GM12878 (cell line): ENCODE data around the gene FFAR2. TPM values are rescaled to one million over a fixed set of nuclear protein-coding genes. Genes with fewer than 3 reads are reported as not detected.
A peak's percentile ranks its signal among the peaks of the same experiment; 100 is the strongest.

ENCODE experiments used
- ATAC-seq: fragments of 200-7000 bp; cut with Tn5 transposase; 3 replicates; pipeline ENCODE4 v1.9.1; 2020; ENCODE audit warnings: mild to moderate bottlenecking, moderate library complexity
- BruUV-seq: library from RNA; stranded (reverse); fragments of 400-500 nt; replicated peaks from 2 replicates; lab custom pipeline; 2021; lab: Mats Ljungman, UMichigan
- CTCF ChIA-PET: fragments of 300-600 bp; sonication (Branson Sonifier 250); formaldehyde crosslinking; extraction: SDS; loops from one replicate; lab custom pipeline; 2021; ENCODE audit warnings: inconsistent platforms; lab: Yijun Ruan, JAX
- POLR2A ChIA-PET: fragments of 350-600 bp; formaldehyde crosslinking; extraction: SDS; loops from one replicate; lab custom pipeline; 2021; ENCODE audit warnings: inconsistent platforms; lab: Charles Lee
- RAD21 ChIA-PET: fragments of 300-600 bp; sonication (Branson Sonifier 250); formaldehyde crosslinking; loops from one replicate; lab custom pipeline; 2023; ENCODE audit warnings: antibody characterized with exemption; ENCODE audit not compliant: unreplicated experiment; lab: Charles Lee
- SMC1A ChIA-PET: fragments of 300-600 bp; sonication (Branson Sonifier 250); formaldehyde crosslinking; loops from one replicate; lab custom pipeline; 2023; ENCODE audit not compliant: unreplicated experiment, uncharacterized antibody; lab: Charles Lee
- DNase-seq: peaks from one replicate; pipeline ENCODE4 v3.0.0-alpha.2; 2011; ENCODE audit warnings: low read depth, low spot score
- FAIRE-seq: peaks from 3 replicates; lab custom pipeline; 2011; peaks lifted over from hg19 to GRCh38; lab: Jason Lieb, UNC
- H2AFZ ChIP-seq: 2 replicates; pipeline ENCODE4 v1.6.0; 2011; ENCODE audit warnings: low read depth, low read length, control low read depth; ENCODE audit not compliant: control insufficient read depth
- H3K27ac ChIP-seq: 2 replicates; pipeline ENCODE4 v1.5.1; 2011; ENCODE audit warnings: control low read depth; ENCODE audit not compliant: control insufficient read depth, insufficient read depth
- H3K27me3 ChIP-seq, 2 experiments: replicated peaks in 1 of 2; 2 replicates each; pipeline versions ENCODE4 v1.6.0 to v1.6.1; 2011; ENCODE audit warnings: low read length in 1 of 2; ENCODE audit not compliant: control insufficient read depth in 2 of 2, insufficient read depth in 2 of 2
- H3K36me3 ChIP-seq, 2 experiments: 2 replicates each; pipeline ENCODE4 v1.5.1; 2011; ENCODE audit warnings: low read length in 1 of 2; ENCODE audit not compliant: control insufficient read depth in 2 of 2, insufficient read depth in 2 of 2
- H3K4me1 ChIP-seq: 2 replicates; pipeline ENCODE4 v1.6.1; 2011; ENCODE audit warnings: mild to moderate bottlenecking, low read length, moderate library complexity, mixed read lengths; ENCODE audit not compliant: control insufficient read depth, insufficient read depth
- H3K4me2 ChIP-seq: 2 replicates; pipeline ENCODE4 v1.6.0; 2011; ENCODE audit warnings: control low read depth; ENCODE audit not compliant: control insufficient read depth, insufficient read depth
- H3K4me3 ChIP-seq: fragments of 200-600 bp; sonication (generic); 2 replicates; pipeline ENCODE4 v1.5.1; 2016
- H3K79me2 ChIP-seq: 2 replicates; pipeline ENCODE4 v1.6.0; 2011; ENCODE audit warnings: low read length; ENCODE audit not compliant: control insufficient read depth, insufficient read depth
- H3K9ac ChIP-seq: 2 replicates; pipeline ENCODE4 v1.8.0; 2011; ENCODE audit warnings: low read length, control low read depth, mixed read lengths; ENCODE audit not compliant: control insufficient read depth, insufficient read depth
- H3K9me3 ChIP-seq: replicated peaks from 3 replicates; pipeline ENCODE4 v1.5.1; 2011; ENCODE audit warnings: mild to moderate bottlenecking, low read length; ENCODE audit not compliant: control insufficient read depth, insufficient read depth
- H4K20me1 ChIP-seq: 2 replicates; pipeline ENCODE4 v1.6.0; 2011; ENCODE audit not compliant: control insufficient read depth, insufficient read depth
- BCL11A ChIP-seq: IDR thresholded peaks from 2 replicates; pipeline ENCODE4 v1.6.1; 2011; ENCODE audit warnings: low read depth, low read length
- BHLHE40 ChIP-seq, 2 experiments: fragments of 450-650 bp in 1 of 2; IDR thresholded peaks; 2 replicates each; pipeline ENCODE4 v1.6.1; 2011 to 2017; ENCODE audit warnings: low read depth in 2 of 2, borderline replicate concordance in 1 of 2, improper control_type of control experiment in 1 of 2, low read length in 1 of 2, mild to moderate bottlenecking in 1 of 2
- CBFB ChIP-seq: IDR thresholded peaks from 2 replicates; pipeline ENCODE4 v1.6.1; 2016; ENCODE audit warnings: antibody characterized with exemption, low read depth
- CHD4 ChIP-seq: fragments of 200-600 bp; sonication (generic); IDR thresholded peaks from 2 replicates; pipeline ENCODE4 v1.6.1; 2016; ENCODE audit warnings: mild to moderate bottlenecking
- GATAD2B ChIP-seq: fragments of 450-650 bp; conservative IDR thresholded peaks from 2 replicates; pipeline ENCODE4 v1.6.1; 2017; ENCODE audit warnings: low read depth, mild to moderate bottlenecking, moderate library complexity
- HDAC6 ChIP-seq: fragments of 200-600 bp; sonication (generic); IDR thresholded peaks from one replicate; pipeline ENCODE4 v1.8.0; 2017; ENCODE audit warnings: antibody characterized with exemption; ENCODE audit not compliant: unreplicated experiment
- KDM1A ChIP-seq: fragments of 200-600 bp; sonication (generic); IDR thresholded peaks from 2 replicates; pipeline ENCODE4 v1.6.1; 2016; ENCODE audit warnings: borderline replicate concordance
- NFYB ChIP-seq: IDR thresholded peaks from 2 replicates; pipeline ENCODE4 v1.6.1; 2011; ENCODE audit warnings: low read depth, mild to moderate bottlenecking, low read length, improper control_type of control experiment, moderate library complexity; ENCODE audit not compliant: insufficient read depth
- NR2C2 ChIP-seq: IDR thresholded peaks from 2 replicates; pipeline ENCODE4 v1.6.1; 2011; ENCODE audit warnings: borderline replicate concordance, low read depth; ENCODE audit not compliant: control insufficient read depth, insufficient read length
- POLR2AphosphoS2 ChIP-seq: IDR thresholded peaks from 2 replicates; pipeline ENCODE4 v1.6.1; 2011; ENCODE audit warnings: low read depth, mild to moderate bottlenecking, low read length, improper control_type of control experiment, moderate library complexity
- SIN3A ChIP-seq: IDR thresholded peaks from 2 replicates; pipeline ENCODE4 v1.6.1; 2012; ENCODE audit warnings: low read depth, low read length, improper control_type of control experiment
- SREBF2 ChIP-seq: IDR thresholded peaks from 2 replicates; pipeline ENCODE4 v1.6.1; 2012; ENCODE audit warnings: mild to moderate bottlenecking, low read length
- TCF12 ChIP-seq: IDR thresholded peaks from 2 replicates; pipeline ENCODE4 v1.6.1; 2011; ENCODE audit warnings: low read depth, mild to moderate bottlenecking, low read length
- ZSCAN29 ChIP-seq: fragments of 450-650 bp; IDR thresholded peaks from 2 replicates; pipeline ENCODE4 v1.6.1; 2017; ENCODE audit warnings: mild to moderate bottlenecking, moderate library complexity
- WGBS: methylation state at CpG from one replicate; pipeline ENCODE4 v1.1.6; 2016; ENCODE audit warnings: low lambda C conversion rate; ENCODE audit not compliant: insufficient replicate concordance, insufficient coverage; ENCODE audit errors: missing lambda C conversion rate; 5-methylcytosine and 5-hydroxymethylcytosine counted together
- in situ Hi-C: fragments of 300-500 bp; cut with MboI; formaldehyde crosslinking; loops from 9 replicates; pipeline ENCODE4 v1.14.3; 2018; ENCODE audit warnings: mixed read lengths
- intact Hi-C: fragments of 100-400 bp; cut with micrococcal nuclease; formaldehyde crosslinking; loops from one replicate; pipeline ENCODE4 v1.14.2; 2022; ENCODE audit not compliant: unreplicated experiment
- polyA plus RNA-seq, 11 experiments: library from polyadenylated mRNA; depleted of rRNA in 4 of 11; unstranded in 6 of 11; stranded (reverse) in 5 of 11; fragments of >200 nt; fragmentation: Nextera tagmentation in 4 of 11; fragmentation: Illumina TruSeq in 1 of 11; extraction: Ambion mirVana in 4 of 11; extraction: Trizol in 1 of 11; gene quantifications; 1 replicate in 1 of 11; 2 replicates in 10 of 11; pipeline versions ENCODE4 v1.2.1 to v1.2.3, GENCODE V29; 2011 to 2016; ENCODE audit warnings: inconsistent platforms in 2 of 11, missing spikeins in 2 of 11, low read depth in 1 of 11
- total RNA-seq, 4 experiments: library from RNA; depleted of rRNA in 3 of 4; stranded (reverse); fragments of >200 nt in 3 of 4; fragmentation: Illumina TruSeq in 1 of 4; extraction: Trizol in 1 of 4; gene quantifications; 2 replicates each; pipeline versions ENCODE4 v1.2.1 to v1.2.3, GENCODE V29; 2013 to 2021
- TF ChIP-seq, protein P1 (sequence below): fragments of 450-650 bp; IDR thresholded peaks from 2 replicates; pipeline ENCODE4 v1.6.1; 2017; ENCODE audit warnings: low read depth, mild to moderate bottlenecking, moderate library complexity
- TF ChIP-seq, protein P2 (sequence below): fragments of 450-650 bp; IDR thresholded peaks from 2 replicates; pipeline ENCODE4 v1.6.1; 2018; ENCODE audit warnings: borderline replicate concordance, mild to moderate bottlenecking; ENCODE audit not compliant: partially characterized antibody
- TF ChIP-seq, protein P3 (sequence below): IDR thresholded peaks from 2 replicates; pipeline ENCODE4 v1.6.1; 2011; ENCODE audit warnings: mild to moderate bottlenecking, low read depth, low read length, moderate library complexity; ENCODE audit not compliant: insufficient replicate concordance

FFAR2 gene
- total and polyA plus RNA-seq, 10 of the 15 experiments (the other 5 are each of a cell fraction or from before 2014, with no cell fraction given) = 0.05 to 4.0 (median 2.1) TPM

DNA sequence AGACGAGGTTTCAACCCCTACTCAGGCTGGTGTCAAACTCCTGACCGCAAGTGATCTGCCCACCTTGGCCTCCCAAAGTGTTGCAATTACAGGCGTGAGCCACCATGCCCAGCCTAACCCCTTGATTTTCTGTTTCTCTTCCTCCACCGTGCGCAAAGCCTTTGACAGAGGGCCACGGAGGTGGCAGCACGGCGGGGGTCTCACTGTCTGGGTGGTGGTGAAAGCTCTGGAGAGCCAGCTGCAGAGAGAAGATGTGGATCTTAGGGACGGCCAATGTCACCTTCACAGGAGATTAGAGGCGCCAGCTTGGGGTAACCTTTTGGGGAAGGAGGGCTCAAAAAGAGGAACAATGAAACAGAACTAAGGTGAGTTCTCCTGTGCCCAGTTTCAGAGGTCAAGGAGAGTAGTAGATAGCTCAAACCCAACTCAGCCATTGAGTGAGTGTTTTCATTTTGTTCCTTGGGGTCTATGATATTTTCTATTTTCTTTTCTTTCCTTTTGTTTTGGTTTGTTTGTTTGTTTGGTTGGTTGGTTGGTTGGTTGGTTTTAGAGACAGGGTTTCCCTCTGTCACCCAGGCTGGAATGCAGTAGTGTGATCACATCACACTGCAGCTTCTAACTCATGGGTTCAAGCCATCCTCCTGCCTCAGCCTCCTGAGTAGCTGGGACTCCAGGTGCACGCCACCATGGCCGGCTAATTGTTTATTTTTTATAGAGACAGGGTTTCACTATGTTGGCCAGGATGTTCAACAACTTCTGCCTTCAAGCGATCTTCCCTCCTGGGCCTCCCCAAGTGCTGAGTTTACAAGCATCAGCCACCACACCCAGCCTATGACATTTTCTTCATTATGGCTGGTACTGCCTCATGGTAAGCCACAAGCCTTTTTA is 39.5 kb upstream of the FFAR2 start:
- Histone ChIP-seq H3K27me3 (no peaks in the 10 kb centered on the region), H3K4me1 (peaks cover 38% of the 10 kb centered on the region), H3K4me3 (peak overlapping the region; percentile 59), H3K27ac (peak overlapping the region; percentile 71), H3K79me2 (peaks cover 2% of the 10 kb centered on the region), H3K4me2 (peak overlapping the region; percentile 78), H3K9ac (peak overlapping the region; percentile 30; the same call in 1 of the 2 replicates), H2AFZ (no peak overlapping the region), H3K9me3 (no peaks in the 10 kb centered on the region; the same call in 2 of the 3 replicates), H3K36me3 (no peaks in the 10 kb centered on the region; a peak in 1 of 4 replicates), H4K20me1 (no peaks in the 10 kb centered on the region)
- TSS peak; percentile 69 for BruUV-seq
- WGBS = 49% methylated on average over 13 of the region's 13 CpGs
- intact Hi-C loops = loop anchor here (2.0 kb wide), 2 partner anchors 50 to 56 kb away; no protein-coding TSS in a partner anchor
- CTCF ChIA-PET = interaction anchor here (0.7 to 2.1 kb wide), 5 partner anchors 51 to 100 kb away, joined by 3 to 8 read pairs (median 4); no protein-coding TSS in a partner anchor
- in situ Hi-C loops = no loop called here
- RAD21 ChIA-PET = interaction anchor here (1.0 to 5.8 kb wide), 12 partner anchors 9 to 85 kb away, joined by 3 to 56 read pairs (median 4); no protein-coding TSS in a partner anchor
- ATAC-seq (peak; percentile 86), FAIRE-seq (peak; percentile 85), DNase-seq (peak; percentile 76)
- SMC1A ChIA-PET = interaction anchor here (0.6 to 10.6 kb wide), 15 partner anchors 8 to 61 kb away, joined by 3 to 152 read pairs (median 4); partner anchors contain the start of gene FFAR1
- POLR2A ChIA-PET = interaction anchor here (0.7 to 1.7 kb wide), 10 partner anchors 8 to 76 kb away, joined by 3 to 9 read pairs (median 4); no protein-coding TSS in a partner anchor
- TF ChIP-seq KDM1A = no peak
- TF ChIP-seq, protein P1, sequence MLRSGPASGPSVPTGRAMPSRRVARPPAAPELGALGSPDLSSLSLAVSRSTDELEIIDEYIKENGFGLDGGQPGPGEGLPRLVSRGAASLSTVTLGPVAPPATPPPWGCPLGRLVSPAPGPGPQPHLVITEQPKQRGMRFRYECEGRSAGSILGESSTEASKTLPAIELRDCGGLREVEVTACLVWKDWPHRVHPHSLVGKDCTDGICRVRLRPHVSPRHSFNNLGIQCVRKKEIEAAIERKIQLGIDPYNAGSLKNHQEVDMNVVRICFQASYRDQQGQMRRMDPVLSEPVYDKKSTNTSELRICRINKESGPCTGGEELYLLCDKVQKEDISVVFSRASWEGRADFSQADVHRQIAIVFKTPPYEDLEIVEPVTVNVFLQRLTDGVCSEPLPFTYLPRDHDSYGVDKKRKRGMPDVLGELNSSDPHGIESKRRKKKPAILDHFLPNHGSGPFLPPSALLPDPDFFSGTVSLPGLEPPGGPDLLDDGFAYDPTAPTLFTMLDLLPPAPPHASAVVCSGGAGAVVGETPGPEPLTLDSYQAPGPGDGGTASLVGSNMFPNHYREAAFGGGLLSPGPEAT = peak; percentile 56; the same call in 1 of the 2 replicates
- no peak for TF ChIP-seq NR2C2
- no peak for TF ChIP-seq NFYB
- TF ChIP-seq SREBF2 = no peak
- TF ChIP-seq, protein P2, sequence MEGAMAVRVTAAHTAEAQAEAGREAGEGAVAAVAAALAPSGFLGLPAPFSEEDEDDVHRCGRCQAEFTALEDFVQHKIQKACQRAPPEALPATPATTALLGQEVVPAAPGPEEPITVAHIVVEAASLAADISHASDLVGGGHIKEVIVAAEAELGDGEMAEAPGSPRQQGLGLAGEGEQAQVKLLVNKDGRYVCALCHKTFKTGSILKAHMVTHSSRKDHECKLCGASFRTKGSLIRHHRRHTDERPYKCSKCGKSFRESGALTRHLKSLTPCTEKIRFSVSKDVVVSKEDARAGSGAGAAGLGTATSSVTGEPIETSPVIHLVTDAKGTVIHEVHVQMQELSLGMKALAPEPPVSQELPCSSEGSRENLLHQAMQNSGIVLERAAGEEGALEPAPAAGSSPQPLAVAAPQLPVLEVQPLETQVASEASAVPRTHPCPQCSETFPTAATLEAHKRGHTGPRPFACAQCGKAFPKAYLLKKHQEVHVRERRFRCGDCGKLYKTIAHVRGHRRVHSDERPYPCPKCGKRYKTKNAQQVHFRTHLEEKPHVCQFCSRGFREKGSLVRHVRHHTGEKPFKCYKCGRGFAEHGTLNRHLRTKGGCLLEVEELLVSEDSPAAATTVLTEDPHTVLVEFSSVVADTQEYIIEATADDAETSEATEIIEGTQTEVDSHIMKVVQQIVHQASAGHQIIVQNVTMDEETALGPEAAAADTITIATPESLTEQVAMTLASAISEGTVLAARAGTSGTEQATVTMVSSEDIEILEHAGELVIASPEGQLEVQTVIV = no peak
- TF ChIP-seq SIN3A = no peak
- no peak for TF ChIP-seq ZSCAN29
- TF ChIP-seq POLR2AphosphoS2 = no peak
- TF ChIP-seq, protein P3, sequence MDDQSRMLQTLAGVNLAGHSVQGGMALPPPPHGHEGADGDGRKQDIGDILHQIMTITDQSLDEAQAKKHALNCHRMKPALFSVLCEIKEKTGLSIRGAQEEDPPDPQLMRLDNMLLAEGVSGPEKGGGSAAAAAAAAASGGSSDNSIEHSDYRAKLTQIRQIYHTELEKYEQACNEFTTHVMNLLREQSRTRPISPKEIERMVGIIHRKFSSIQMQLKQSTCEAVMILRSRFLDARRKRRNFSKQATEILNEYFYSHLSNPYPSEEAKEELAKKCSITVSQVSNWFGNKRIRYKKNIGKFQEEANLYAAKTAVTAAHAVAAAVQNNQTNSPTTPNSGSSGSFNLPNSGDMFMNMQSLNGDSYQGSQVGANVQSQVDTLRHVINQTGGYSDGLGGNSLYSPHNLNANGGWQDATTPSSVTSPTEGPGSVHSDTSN = no peak
- TF ChIP-seq BCL11A = 0 out of 2 replicates have a peak, but pooled peaks have one; percentile 33
- no peak for TF ChIP-seq CHD4
- TF ChIP-seq TCF12 = no peak
- no peak for TF ChIP-seq CBFB
- TF ChIP-seq HDAC6 = no peak
- TF ChIP-seq BHLHE40 (IDR thresholded peaks at IDR 0.05; ENCODE audit: borderline replicate concordance in 1 of 2, low read depth in 2 of 2, low read length in 1 of 2) = peak; percentile 29 to 43; a peak in 2 of 4 replicates
- peak; percentile 69; the same call in 1 of the 2 replicates for TF ChIP-seq GATAD2B
